Measurements from ENCODE around the gene SLC4A1AP. TPM values are rescaled to one million over a fixed set of nuclear protein-coding genes. Genes with fewer than 3 reads are reported as not detected.

SLC4A1AP gene
- total and polyA plus RNA-seq, 2 of the 13 experiments (the other 11 are each of a cell fraction or from before 2014, with no cell fraction given) = 15.3 to 44.6 TPM

DNA sequence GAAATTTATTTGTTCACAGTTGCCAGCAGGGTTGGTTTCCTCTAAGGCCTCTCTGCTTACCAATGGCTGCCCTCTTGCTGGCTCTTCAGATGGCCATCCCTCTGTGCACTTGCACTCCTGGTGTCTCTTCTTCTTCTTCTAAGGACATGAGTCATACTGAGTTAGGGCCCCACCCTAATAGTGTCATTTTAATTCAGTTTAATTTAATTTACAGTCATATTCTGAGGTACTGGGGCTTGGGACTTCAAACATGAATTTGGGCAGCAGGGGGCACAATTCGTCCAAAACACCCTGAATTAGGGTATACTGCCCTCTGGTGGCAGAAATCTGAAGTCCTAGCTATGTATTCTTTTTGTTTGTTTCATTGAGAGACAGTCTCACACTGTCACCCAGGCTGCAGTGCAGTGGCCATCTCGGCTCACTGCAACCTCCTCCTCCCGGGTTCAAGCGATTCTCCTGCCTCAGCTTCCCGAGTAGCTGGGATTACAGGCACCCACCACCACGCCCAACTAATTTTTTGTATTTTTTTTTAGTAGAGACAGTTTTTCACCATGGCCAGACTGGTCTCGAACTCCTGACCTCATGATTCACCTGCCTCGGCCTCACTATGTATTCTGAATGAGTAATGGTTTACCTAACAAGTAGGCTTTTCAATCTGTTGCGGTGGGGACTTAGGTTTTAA is 19.8 kb downstream of the SLC4A1AP start (continued):
- TF ChIP-seq ZNF766 (CRISPR knock-in tag; IDR thresholded peaks at IDR 0.05; ENCODE audit: borderline replicate concordance) = no peak
- TF ChIP-seq, protein P1, sequence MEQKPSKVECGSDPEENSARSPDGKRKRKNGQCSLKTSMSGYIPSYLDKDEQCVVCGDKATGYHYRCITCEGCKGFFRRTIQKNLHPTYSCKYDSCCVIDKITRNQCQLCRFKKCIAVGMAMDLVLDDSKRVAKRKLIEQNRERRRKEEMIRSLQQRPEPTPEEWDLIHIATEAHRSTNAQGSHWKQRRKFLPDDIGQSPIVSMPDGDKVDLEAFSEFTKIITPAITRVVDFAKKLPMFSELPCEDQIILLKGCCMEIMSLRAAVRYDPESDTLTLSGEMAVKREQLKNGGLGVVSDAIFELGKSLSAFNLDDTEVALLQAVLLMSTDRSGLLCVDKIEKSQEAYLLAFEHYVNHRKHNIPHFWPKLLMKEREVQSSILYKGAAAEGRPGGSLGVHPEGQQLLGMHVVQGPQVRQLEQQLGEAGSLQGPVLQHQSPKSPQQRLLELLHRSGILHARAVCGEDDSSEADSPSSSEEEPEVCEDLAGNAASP (CRISPR knock-in tag; IDR thresholded peaks at IDR 0.05; ENCODE audit: borderline replicate concordance) = peak; percentile 61; the same call in 1 of the 2 replicates
- no peak for TF ChIP-seq JARID2 (CRISPR knock-in tag; IDR thresholded peaks at IDR 0.05; ENCODE audit: insufficient replicate concordance)
- TF ChIP-seq, protein P2, sequence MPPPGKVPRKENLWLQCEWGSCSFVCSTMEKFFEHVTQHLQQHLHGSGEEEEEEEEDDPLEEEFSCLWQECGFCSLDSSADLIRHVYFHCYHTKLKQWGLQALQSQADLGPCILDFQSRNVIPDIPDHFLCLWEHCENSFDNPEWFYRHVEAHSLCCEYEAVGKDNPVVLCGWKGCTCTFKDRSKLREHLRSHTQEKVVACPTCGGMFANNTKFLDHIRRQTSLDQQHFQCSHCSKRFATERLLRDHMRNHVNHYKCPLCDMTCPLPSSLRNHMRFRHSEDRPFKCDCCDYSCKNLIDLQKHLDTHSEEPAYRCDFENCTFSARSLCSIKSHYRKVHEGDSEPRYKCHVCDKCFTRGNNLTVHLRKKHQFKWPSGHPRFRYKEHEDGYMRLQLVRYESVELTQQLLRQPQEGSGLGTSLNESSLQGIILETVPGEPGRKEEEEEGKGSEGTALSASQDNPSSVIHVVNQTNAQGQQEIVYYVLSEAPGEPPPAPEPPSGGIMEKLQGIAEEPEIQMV (CRISPR knock-in tag; IDR thresholded peaks at IDR 0.05; ENCODE audit: low read depth) = no peak
- no peak for TF ChIP-seq CCAR2 (optimal IDR thresholded peaks at IDR 0.05; ENCODE audit: low read depth, low read length)
- TF ChIP-seq STAT5B (CRISPR knock-in tag; IDR thresholded peaks at IDR 0.05) = no peak
- no peak for TF ChIP-seq ZMAT3 (CRISPR knock-in tag; conservative IDR thresholded peaks at IDR 0.05)
- TF ChIP-seq ZNF776 (CRISPR knock-in tag; IDR thresholded peaks at IDR 0.05) = no peak
- peak; percentile 76 for TF ChIP-seq ZMYM4 (CRISPR knock-in tag; IDR thresholded peaks at IDR 0.05)
- peak; percentile 46 for TF ChIP-seq GATAD1 (CRISPR knock-in tag; IDR thresholded peaks at IDR 0.05)
- peak; percentile 63; the same call in 1 of the 2 replicates for TF ChIP-seq TGIF2 (CRISPR knock-in tag; IDR thresholded peaks at IDR 0.05)
- no peak for TF ChIP-seq MED8 (CRISPR knock-in tag; IDR thresholded peaks at IDR 0.05; ENCODE audit: insufficient replicate concordance)
- TF ChIP-seq, protein P3, sequence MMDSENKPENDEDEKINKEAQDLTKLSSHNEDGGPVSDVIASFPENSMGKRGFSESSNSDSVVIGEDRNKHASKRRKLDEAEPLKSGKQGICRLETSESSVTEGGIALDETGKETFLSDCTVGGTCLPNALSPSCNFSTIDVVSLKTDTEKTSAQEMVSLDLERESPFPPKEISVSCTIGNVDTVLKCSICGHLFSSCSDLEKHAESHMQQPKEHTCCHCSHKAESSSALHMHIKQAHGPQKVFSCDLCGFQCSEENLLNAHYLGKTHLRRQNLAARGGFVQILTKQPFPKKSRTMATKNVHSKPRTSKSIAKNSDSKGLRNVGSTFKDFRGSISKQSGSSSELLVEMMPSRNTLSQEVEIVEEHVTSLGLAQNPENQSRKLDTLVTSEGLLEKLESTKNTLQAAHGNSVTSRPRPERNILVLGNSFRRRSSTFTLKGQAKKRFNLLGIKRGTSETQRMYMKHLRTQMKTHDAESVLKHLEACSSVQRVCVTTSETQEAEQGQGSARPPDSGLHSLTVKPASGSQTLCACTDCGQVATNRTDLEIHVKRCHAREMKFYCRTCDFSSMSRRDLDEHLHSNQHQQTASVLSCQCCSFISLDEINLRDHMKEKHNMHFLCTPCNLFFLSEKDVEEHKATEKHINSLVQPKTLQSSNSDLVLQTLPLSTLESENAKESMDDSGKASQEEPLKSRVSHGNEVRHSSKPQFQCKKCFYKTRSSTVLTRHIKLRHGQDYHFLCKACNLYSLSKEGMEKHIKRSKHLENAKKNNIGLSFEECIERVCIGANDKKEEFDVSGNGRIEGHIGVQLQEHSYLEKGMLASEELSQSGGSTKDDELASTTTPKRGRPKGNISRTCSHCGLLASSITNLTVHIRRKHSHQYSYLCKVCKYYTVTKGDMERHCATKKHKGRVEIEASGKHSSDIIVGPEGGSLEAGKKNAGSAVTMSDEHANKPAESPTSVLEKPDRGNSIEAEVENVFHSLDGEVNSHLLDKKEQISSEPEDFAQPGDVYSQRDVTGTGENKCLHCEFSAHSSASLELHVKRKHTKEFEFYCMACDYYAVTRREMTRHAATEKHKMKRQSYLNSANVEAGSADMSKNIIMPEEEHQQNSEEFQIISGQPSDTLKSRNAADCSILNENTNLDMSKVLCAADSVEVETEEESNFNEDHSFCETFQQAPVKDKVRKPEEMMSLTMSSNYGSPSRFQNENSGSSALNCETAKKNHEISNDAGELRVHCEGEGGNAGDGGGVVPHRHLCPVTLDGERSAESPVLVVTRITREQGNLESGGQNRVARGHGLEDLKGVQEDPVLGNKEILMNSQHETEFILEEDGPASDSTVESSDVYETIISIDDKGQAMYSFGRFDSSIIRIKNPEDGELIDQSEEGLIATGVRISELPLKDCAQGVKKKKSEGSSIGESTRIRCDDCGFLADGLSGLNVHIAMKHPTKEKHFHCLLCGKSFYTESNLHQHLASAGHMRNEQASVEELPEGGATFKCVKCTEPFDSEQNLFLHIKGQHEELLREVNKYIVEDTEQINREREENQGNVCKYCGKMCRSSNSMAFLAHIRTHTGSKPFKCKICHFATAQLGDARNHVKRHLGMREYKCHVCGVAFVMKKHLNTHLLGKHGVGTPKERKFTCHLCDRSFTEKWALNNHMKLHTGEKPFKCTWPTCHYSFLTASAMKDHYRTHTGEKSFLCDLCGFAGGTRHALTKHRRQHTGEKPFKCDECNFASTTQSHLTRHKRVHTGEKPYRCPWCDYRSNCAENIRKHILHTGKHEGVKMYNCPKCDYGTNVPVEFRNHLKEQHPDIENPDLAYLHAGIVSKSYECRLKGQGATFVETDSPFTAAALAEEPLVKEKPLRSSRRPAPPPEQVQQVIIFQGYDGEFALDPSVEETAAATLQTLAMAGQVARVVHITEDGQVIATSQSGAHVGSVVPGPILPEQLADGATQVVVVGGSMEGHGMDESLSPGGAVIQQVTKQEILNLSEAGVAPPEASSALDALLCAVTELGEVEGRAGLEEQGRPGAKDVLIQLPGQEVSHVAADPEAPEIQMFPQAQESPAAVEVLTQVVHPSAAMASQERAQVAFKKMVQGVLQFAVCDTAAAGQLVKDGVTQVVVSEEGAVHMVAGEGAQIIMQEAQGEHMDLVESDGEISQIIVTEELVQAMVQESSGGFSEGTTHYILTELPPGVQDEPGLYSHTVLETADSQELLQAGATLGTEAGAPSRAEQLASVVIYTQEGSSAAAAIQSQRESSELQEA (CRISPR knock-in tag; IDR thresholded peaks at IDR 0.05; ENCODE audit: not compliant biosample characterization) = no peak
- TF ChIP-seq TEAD3 (CRISPR knock-in tag; optimal IDR thresholded peaks at IDR 0.05; ENCODE audit: borderline replicate concordance) = peak; percentile 100
- TF ChIP-seq ZSCAN12 (CRISPR knock-in tag; IDR thresholded peaks at IDR 0.05) = no peak
- TF ChIP-seq CHD4 (IDR thresholded peaks at IDR 0.05; ENCODE audit: borderline replicate concordance, low read length) = 0 out of 2 replicates have a peak, but pooled peaks have one; percentile 61
- TF ChIP-seq GLI4 (CRISPR knock-in tag; IDR thresholded peaks at IDR 0.05; ENCODE audit: borderline replicate concordance) = no peak
- peak; percentile 33; the same call in 1 of the 2 replicates for TF ChIP-seq CEBPG (CRISPR knock-in tag; IDR thresholded peaks at IDR 0.05)

Measured in HepG2 (cell line).